MCF 10A (cell line): Measurements from ENCODE around the gene RASL11A. TPM values are rescaled to one million over a fixed set of nuclear protein-coding genes. Genes with fewer than 3 reads are reported as not detected.

Source experiments
- BruUV-seq: library from RNA; stranded (reverse); fragments of 400-500 nt; replicated peaks from 2 replicates; lab custom pipeline; 2021; lab: Mats Ljungman, UMichigan
- CTCF ChIA-PET: fragments of 300-600 bp; sonication (Branson Sonifier 250); formaldehyde crosslinking; extraction: SDS; loops from one replicate; lab custom pipeline; 2021; ENCODE audit warnings: antibody characterized with exemption, inconsistent platforms; lab: Yijun Ruan, JAX
- POLR2A ChIA-PET: fragments of 300-600, 350-650 bp; sonication (Branson Sonifier 250); formaldehyde crosslinking; extraction: SDS; loops from one replicate; lab custom pipeline; 2020; ENCODE audit warnings: antibody characterized with exemption, inconsistent platforms; lab: Yijun Ruan, JAX
- DNase-seq: peaks from one replicate; pipeline ENCODE4 v3.0.0-alpha.2; 2018; ENCODE audit not compliant: unreplicated experiment
- H3K27ac Mint-ChIP-seq: one replicate; pipeline ENCODE4 v1.8.0; 2022; ENCODE audit warnings: mild to moderate bottlenecking, low read depth, mixed read lengths; ENCODE audit not compliant: unreplicated experiment
- H3K27me3 Mint-ChIP-seq: one replicate; pipeline ENCODE4 v1.8.0; 2022; ENCODE audit warnings: mixed read lengths; ENCODE audit not compliant: insufficient read depth, unreplicated experiment
- H3K36me3 Mint-ChIP-seq: one replicate; pipeline ENCODE4 v1.8.0; 2022; ENCODE audit warnings: mild to moderate bottlenecking, moderate library complexity, mixed read lengths; ENCODE audit not compliant: insufficient read depth, unreplicated experiment
- H3K4me1 Mint-ChIP-seq: one replicate; pipeline ENCODE4 v1.8.0; 2022; ENCODE audit warnings: mixed read lengths; ENCODE audit not compliant: insufficient read depth, unreplicated experiment
- H3K4me3 Mint-ChIP-seq: one replicate; pipeline ENCODE4 v1.8.0; 2022; ENCODE audit warnings: mild to moderate bottlenecking, moderate library complexity, mixed read lengths; ENCODE audit not compliant: unreplicated experiment
- H3K9me3 Mint-ChIP-seq: one replicate; pipeline ENCODE4 v1.8.0; 2022; ENCODE audit warnings: mixed read lengths; ENCODE audit not compliant: unreplicated experiment
- CTCF ChIP-seq: fragments of 200-600 bp; IDR thresholded peaks from one replicate; pipeline ENCODE4 v1.8.0; 2022; ENCODE audit warnings: antibody characterized with exemption, mild to moderate bottlenecking; ENCODE audit not compliant: unreplicated experiment
- intact Hi-C: fragments of 100-400 bp; cut with micrococcal nuclease; formaldehyde crosslinking; loops from 2 replicates; pipeline ENCODE4 v1.14.1; 2022
- total RNA-seq: library from RNA; stranded (reverse); gene quantifications from 2 replicates; pipeline ENCODE4 v1.2.3, GENCODE V29; 2022

The RASL11A gene
- total RNA-seq, 1 experiment from 2014 or later, result 0.98 TPM

GRCh38 chr13:27245610-27246009, 25.0 kb upstream of the RASL11A start:
- ChIA-PET POLR2A (no interaction called here), CTCF (interaction anchor here (0.6 kb wide), 1 partner anchor 98 kb away, joined by 3 read pairs; no protein-coding TSS in a partner anchor)
- Mint-ChIP-seq H3K27ac (no peak overlapping the region), H3K36me3 (peaks cover 22% of the 10 kb centered on the region), H3K4me3 (no peak overlapping the region), H3K27me3 (no peaks in the 10 kb centered on the region), H3K4me1 (peaks cover 7% of the 10 kb centered on the region), H3K9me3 (no peaks in the 10 kb centered on the region)
- TF ChIP-seq CTCF, result no peak
- no TSS peak for BruUV-seq
- intact Hi-C loops, result no loop called here
- DNase-seq, result no peak

DNA sequence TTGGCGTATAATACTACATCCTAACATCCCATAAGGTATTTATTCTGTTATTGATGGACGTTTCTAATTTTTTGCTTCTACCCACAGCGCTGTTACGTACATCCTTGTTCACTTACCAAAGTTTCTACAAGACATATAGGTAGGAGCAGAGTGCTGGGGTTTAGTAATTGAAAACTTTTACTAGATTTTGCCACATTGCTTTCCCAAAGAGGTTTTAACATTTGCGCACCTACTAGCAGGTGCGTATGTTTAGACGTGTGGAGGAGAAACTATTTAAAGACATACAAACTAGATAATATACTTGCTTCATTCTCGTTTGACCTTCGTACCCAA, 19.8 kb upstream of the RASL11A start:
- peaks cover 54% of the 10 kb centered on the region for H3K36me3 Mint-ChIP-seq
- peak overlapping the region; percentile 93 for H3K4me3 Mint-ChIP-seq
- peak overlapping the region; percentile 99 for H3K27ac Mint-ChIP-seq
- no peak for TF ChIP-seq CTCF
- BruUV-seq, result TSS peak; percentile 88
- H3K27me3 Mint-ChIP-seq, result no peaks in the 10 kb centered on the region
- POLR2A ChIA-PET, result interaction anchor here (0.6 to 1.1 kb wide), 34 partner anchors 8 to 1045 kb away, joined by 3 to 13 read pairs (median 4); partner anchors contain the start of genes GTF3A and RASL11A
- no peaks in the 10 kb centered on the region for H3K9me3 Mint-ChIP-seq
- DNase-seq, result no peak
- CTCF ChIA-PET, result no interaction called here
- intact Hi-C loops, result loop anchor here (1.0 kb wide), 2 partner anchors 78 to 109 kb away; no protein-coding TSS in a partner anchor
- peaks cover 14% of the 10 kb centered on the region for H3K4me1 Mint-ChIP-seq

GRCh38 chr13:27251166-27252091, 19.2 kb upstream of the RASL11A start, which contains the start of gene RPL21:
Gene RPL21, plus strand, starts transcription at chr13:27251558. Its CDS starts 2,219 bp downstream, at chr13:27253777.
- Mint-ChIP-seq H3K36me3 (peaks cover 54% of the 10 kb centered on the region), H3K27me3 (no peaks in the 10 kb centered on the region), H3K4me1 (peaks cover 14% of the 10 kb centered on the region), H3K9me3 (no peaks in the 10 kb centered on the region), H3K4me3 (peak within 1 kb of the TSS; percentile 93), H3K27ac (peak within 1 kb of the TSS; percentile 99)
- intact Hi-C loops, result loop anchor here (1.0 kb wide), 2 partner anchors 79 to 108 kb away; no protein-coding TSS in a partner anchor
- CTCF ChIA-PET, result no interaction called here
- TF ChIP-seq CTCF, result no peak
- peak; percentile 95 for DNase-seq
- POLR2A ChIA-PET, result interaction anchor here (0.6 to 1.1 kb wide), 34 partner anchors 9 to 1045 kb away, joined by 3 to 13 read pairs (median 4); partner anchors contain the start of genes GTF3A and RASL11A
- BruUV-seq, result TSS peak; percentile 59

GRCh38 chr13:27252467-27252866, 18.2 kb upstream of the RASL11A start:
- peaks cover 14% of the 10 kb centered on the region for H3K4me1 Mint-ChIP-seq
- H3K4me3 Mint-ChIP-seq, result peak overlapping the region; percentile 93
- ChIA-PET POLR2A (interaction anchor here (0.7 to 2.1 kb wide), 13 partner anchors 10 to 368 kb away, joined by 3 to 12 read pairs (median 5); partner anchors contain the start of genes LNX2 and RASL11A), CTCF (interaction anchor here (0.8 to 1.1 kb wide), 4 partner anchors 12 to 267 kb away, joined by 3 to 5 read pairs (median 3); no protein-coding TSS in a partner anchor)
- intact Hi-C loops, result no loop called here
- BruUV-seq, result no TSS peak
- no peaks in the 10 kb centered on the region for H3K27me3 Mint-ChIP-seq
- no peak for DNase-seq
- peaks cover 65% of the 10 kb centered on the region for H3K36me3 Mint-ChIP-seq
- TF ChIP-seq CTCF, result no peak
- peak overlapping the region; percentile 99 for H3K27ac Mint-ChIP-seq
- H3K9me3 Mint-ChIP-seq, result no peaks in the 10 kb centered on the region
